GM12874 (cell line): Measurements from ENCODE around the gene BCOR.

Source experiments
- TF ChIP-seq, protein P1 (sequence below): IDR thresholded peaks from 2 replicates; pipeline ENCODE4 v1.5.1; 2011; ENCODE audit warnings: low read depth, mild to moderate bottlenecking, control low read depth, low read length, moderate library complexity; ENCODE audit not compliant: insufficient read depth

The BCOR gene

DNA sequence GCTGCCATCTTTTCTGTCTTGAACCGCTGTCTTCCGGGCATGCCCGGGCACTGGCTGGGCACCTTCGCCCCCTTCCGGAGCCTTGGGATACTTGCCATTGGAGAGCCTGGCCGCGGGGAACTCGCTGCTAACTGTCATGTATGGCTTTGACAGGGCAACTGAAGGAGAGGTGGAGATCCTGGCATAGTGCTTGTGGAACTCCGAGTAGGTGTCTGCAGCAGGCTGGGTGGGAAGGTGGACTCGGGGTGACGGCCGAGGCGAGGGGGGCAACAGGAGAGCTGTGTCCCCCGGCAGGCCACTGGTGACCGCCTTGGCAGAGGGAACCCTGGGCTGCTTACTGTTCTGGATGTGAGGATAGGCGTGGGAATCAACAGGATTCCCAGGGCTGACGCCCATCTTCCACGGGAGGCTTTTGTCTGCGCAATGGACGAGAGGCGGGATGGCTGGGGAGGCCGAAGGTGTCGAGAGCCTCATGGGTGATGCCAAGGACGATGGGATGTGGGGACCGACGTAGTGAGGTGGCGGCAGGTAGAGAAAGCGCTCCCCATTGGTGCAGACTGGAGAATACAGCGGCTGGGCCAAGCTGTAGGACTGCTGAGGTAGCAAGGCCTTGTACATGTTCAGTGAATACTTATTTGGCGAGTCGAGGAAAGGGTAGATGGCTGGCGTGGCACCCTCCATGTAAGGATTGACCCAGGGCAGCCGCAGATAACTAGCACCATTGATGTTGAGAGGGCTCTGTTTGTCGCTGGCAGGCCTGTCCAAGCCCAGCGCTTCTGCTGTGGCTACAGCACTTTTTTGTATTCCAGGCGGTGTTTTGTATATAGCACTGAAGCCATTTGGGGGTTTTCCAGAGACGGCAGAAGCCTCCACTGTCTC, 23.4 kb downstream of the BCOR start:
- TF ChIP-seq, protein P1, sequence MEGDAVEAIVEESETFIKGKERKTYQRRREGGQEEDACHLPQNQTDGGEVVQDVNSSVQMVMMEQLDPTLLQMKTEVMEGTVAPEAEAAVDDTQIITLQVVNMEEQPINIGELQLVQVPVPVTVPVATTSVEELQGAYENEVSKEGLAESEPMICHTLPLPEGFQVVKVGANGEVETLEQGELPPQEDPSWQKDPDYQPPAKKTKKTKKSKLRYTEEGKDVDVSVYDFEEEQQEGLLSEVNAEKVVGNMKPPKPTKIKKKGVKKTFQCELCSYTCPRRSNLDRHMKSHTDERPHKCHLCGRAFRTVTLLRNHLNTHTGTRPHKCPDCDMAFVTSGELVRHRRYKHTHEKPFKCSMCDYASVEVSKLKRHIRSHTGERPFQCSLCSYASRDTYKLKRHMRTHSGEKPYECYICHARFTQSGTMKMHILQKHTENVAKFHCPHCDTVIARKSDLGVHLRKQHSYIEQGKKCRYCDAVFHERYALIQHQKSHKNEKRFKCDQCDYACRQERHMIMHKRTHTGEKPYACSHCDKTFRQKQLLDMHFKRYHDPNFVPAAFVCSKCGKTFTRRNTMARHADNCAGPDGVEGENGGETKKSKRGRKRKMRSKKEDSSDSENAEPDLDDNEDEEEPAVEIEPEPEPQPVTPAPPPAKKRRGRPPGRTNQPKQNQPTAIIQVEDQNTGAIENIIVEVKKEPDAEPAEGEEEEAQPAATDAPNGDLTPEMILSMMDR = no peak

DNA sequence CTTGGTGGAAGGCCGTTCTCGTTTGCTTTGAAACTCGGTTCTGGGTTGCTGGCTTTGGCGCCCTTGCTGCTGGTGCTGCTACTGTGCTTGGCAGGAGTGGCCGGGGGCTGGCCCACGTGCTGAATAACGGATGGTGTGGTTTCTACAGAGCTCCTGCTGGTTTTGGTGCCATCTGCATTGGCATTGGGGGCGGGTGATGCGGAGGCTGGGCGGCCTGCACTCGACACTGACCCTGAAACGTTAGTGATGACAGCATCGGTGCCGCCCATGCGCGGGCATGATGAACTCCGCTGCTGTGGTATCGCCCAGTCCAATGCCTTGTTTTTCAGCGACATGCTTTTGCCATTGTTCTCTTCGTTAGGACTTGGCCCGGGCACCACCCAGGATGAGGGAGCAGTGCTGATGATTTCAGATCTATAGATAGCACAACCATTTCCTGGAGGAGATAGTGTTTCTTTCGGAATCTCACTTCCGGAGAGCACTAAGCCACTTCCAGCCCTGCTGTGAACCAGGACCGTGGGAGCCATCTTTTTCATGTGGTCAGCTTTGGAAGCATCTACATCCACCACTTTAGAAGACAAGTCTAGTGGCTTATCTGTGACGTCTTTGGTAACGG, 24.2 kb downstream of the BCOR start:
- TF ChIP-seq, protein P1 = no peak

DNA sequence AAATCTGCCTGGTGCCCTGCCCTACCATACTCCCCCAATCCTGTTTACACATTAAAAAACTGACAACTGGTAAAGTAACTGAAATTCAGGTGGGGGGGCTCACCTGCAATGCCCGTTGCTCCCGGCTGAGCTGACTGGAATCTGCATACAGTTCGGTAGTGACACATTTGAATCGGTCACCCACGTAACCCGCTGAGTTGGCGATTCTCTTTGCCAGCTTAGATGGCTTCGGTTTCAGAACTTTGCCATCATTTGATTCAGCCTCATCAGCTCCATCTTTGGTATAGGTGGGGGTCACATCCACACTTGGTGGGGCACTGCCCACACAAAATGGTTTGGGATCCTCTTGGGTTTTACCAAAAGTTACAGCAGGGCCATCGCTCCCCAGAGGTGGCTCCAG, 25.5 kb downstream of the BCOR start:
- TF ChIP-seq, protein P1 = no peak

DNA sequence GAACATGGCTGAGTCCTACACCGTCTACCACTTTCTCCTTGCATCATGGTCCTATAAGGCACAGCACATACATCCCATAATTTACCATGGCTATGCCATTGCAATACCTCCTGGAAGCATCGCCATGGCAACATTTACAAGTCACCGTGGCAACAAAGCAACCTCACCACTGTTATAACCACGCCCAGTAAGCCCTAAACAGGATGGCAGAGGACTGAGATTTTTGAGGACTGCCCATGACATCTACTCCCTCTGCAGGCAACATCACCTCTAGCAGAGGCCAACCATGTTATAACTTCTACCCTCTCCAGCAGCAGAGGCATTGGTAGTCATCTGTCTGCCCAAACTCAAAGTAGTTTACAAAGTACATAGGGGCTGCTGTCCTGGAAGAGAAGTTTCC, 29.7 kb downstream of the BCOR start:
- TF ChIP-seq, protein P1 = no peak

DNA sequence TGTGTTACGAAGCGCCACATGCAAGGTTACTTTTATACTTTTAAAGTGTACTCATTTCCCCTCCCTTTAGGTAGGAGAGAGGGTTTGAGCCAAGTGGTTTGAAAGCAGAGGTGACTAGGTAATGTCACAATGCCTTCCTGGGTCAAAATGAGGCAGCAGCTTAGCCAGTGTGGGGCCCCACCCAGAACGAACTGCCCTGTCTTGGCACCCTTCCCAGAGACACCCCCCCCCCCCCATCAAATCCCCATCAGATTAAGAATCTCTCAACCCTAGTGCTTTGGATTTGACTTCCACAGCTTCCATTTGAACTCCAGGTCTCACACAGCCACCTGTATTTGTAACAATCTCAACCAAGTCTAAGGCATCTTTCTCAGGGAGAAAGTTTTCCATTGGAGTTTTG, 31.1 kb downstream of the BCOR start:
- TF ChIP-seq, protein P1 = no peak

DNA sequence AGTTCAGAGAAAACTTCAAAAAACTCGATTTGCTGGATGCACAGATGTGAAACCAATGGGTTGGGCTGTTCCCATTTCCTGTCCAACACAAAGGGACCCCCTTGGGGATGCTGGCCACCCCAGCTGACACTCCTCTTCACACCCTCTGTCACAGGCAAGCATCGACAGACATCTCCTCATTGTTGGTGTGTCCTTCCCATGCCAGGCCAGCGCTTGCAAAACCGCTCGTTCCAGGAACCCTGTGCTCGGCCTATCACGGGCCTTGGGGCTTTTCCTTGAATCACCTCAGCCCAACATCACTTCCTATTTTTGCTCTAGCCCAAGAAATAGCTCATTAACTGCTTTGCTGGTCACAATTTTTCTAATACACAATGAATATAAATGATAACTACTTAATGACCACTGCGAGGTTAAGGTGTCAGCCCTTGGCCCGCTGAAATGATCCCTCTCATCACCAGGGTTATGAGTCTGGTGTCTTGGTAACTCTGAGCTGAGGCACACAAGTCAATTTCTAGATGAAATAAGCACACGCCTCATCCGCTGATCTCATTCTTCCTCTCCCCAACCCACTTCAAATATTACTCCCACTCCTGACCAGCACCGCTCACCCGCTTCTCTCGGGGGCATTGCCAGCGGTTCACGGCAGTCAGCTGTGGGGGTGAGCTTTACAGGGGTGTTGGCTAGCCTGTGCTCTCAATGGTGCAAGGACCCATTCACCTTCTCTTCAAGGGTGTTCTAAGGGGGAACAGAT, 32.3 kb downstream of the BCOR start:
- TF ChIP-seq, protein P1 = no peak

DNA sequence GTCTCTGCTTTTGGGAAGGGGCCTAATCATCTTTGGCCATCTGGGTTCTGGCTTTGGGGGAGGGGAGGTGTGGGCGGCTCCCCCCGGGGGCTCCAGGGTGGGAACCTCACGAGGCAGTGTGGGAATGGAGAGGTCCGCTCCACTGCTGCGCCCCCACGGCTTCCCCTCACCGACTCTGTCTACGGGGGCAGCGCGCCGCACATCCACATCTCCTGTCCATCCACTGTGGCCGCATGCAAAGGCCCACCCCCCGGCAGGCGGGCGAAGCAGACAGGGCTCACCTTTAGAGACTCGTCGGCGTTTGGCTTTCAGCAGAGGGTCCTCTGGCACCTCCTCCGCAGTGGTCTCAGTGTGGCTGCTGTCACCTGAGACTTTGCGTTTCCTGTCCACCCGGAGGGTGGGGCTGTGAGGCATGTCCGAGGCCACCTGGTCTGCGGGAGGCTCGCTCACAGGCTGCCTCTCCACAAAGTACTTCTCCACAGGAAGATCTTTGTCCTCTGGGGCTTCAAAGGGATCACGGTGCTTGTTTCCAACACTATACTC, 33.6 kb downstream of the BCOR start:
- TF ChIP-seq, protein P1 = no peak
